GM12878 (cell line): ENCODE data around the gene ZFP28. TPM values are rescaled to one million over a fixed set of nuclear protein-coding genes. Genes with fewer than 3 reads are reported as not detected.

Experiments
- ATAC-seq: fragments of 200-7000 bp; cut with Tn5 transposase; 3 replicates; pipeline ENCODE4 v1.9.1; 2020; ENCODE audit warnings: mild to moderate bottlenecking, moderate library complexity
- BruUV-seq: library from RNA; stranded (reverse); fragments of 400-500 nt; replicated peaks from 2 replicates; lab custom pipeline; 2021; lab: Mats Ljungman, UMichigan
- CTCF ChIA-PET: fragments of 300-600 bp; sonication (Branson Sonifier 250); formaldehyde crosslinking; extraction: SDS; loops from one replicate; lab custom pipeline; 2021; ENCODE audit warnings: inconsistent platforms; lab: Yijun Ruan, JAX
- POLR2A ChIA-PET: fragments of 350-600 bp; formaldehyde crosslinking; extraction: SDS; loops from one replicate; lab custom pipeline; 2021; ENCODE audit warnings: inconsistent platforms; lab: Charles Lee
- RAD21 ChIA-PET: fragments of 300-600 bp; sonication (Branson Sonifier 250); formaldehyde crosslinking; loops from one replicate; lab custom pipeline; 2023; ENCODE audit warnings: antibody characterized with exemption; ENCODE audit not compliant: unreplicated experiment; lab: Charles Lee
- SMC1A ChIA-PET: fragments of 300-600 bp; sonication (Branson Sonifier 250); formaldehyde crosslinking; loops from one replicate; lab custom pipeline; 2023; ENCODE audit not compliant: unreplicated experiment, uncharacterized antibody; lab: Charles Lee
- DNase-seq: peaks from one replicate; pipeline ENCODE4 v3.0.0-alpha.2; 2011; ENCODE audit warnings: low read depth, low spot score
- FAIRE-seq: peaks from 3 replicates; lab custom pipeline; 2011; peaks lifted over from hg19 to GRCh38; lab: Jason Lieb, UNC
- H2AFZ ChIP-seq: 2 replicates; pipeline ENCODE4 v1.6.0; 2011; ENCODE audit warnings: low read depth, low read length, control low read depth; ENCODE audit not compliant: control insufficient read depth
- H3K27ac ChIP-seq: 2 replicates; pipeline ENCODE4 v1.5.1; 2011; ENCODE audit warnings: control low read depth; ENCODE audit not compliant: control insufficient read depth, insufficient read depth
- H3K27me3 ChIP-seq, 2 experiments: replicated peaks in 1 of 2; 2 replicates each; pipeline versions ENCODE4 v1.6.0 to v1.6.1; 2011; ENCODE audit warnings: low read length in 1 of 2; ENCODE audit not compliant: control insufficient read depth in 2 of 2, insufficient read depth in 2 of 2
- H3K36me3 ChIP-seq, 2 experiments: 2 replicates each; pipeline ENCODE4 v1.5.1; 2011; ENCODE audit warnings: low read length in 1 of 2; ENCODE audit not compliant: control insufficient read depth in 2 of 2, insufficient read depth in 2 of 2
- H3K4me1 ChIP-seq: 2 replicates; pipeline ENCODE4 v1.6.1; 2011; ENCODE audit warnings: mild to moderate bottlenecking, low read length, moderate library complexity, mixed read lengths; ENCODE audit not compliant: control insufficient read depth, insufficient read depth
- H3K4me2 ChIP-seq: 2 replicates; pipeline ENCODE4 v1.6.0; 2011; ENCODE audit warnings: control low read depth; ENCODE audit not compliant: control insufficient read depth, insufficient read depth
- H3K4me3 ChIP-seq: fragments of 200-600 bp; sonication (generic); 2 replicates; pipeline ENCODE4 v1.5.1; 2016
- H3K79me2 ChIP-seq: 2 replicates; pipeline ENCODE4 v1.6.0; 2011; ENCODE audit warnings: low read length; ENCODE audit not compliant: control insufficient read depth, insufficient read depth
- H3K9ac ChIP-seq: 2 replicates; pipeline ENCODE4 v1.8.0; 2011; ENCODE audit warnings: low read length, control low read depth, mixed read lengths; ENCODE audit not compliant: control insufficient read depth, insufficient read depth
- H3K9me3 ChIP-seq: replicated peaks from 3 replicates; pipeline ENCODE4 v1.5.1; 2011; ENCODE audit warnings: mild to moderate bottlenecking, low read length; ENCODE audit not compliant: control insufficient read depth, insufficient read depth
- H4K20me1 ChIP-seq: 2 replicates; pipeline ENCODE4 v1.6.0; 2011; ENCODE audit not compliant: control insufficient read depth, insufficient read depth
- CREM ChIP-seq: IDR thresholded peaks from 2 replicates; pipeline ENCODE4 v1.6.1; 2014; ENCODE audit warnings: antibody characterized with exemption, low read depth
- EP300 ChIP-seq, 2 experiments: fragments of 150-350 bp in 1 of 2; IDR thresholded peaks; 2 replicates each; pipeline ENCODE4 v1.6.1; 2011 to 2012; ENCODE audit warnings: low read depth in 2 of 2, low read length in 2 of 2, borderline replicate concordance in 1 of 2, improper control_type of control experiment in 1 of 2, inconsistent platforms in 1 of 2; ENCODE audit not compliant: control insufficient read depth in 1 of 2
- HCFC1 ChIP-seq: fragments of 150-350 bp; IDR thresholded peaks from 2 replicates; pipeline ENCODE4 v1.6.1; 2014; ENCODE audit warnings: low read length
- NFIC ChIP-seq: IDR thresholded peaks from 2 replicates; pipeline ENCODE4 v1.6.1; 2012; ENCODE audit warnings: low read depth, mild to moderate bottlenecking, inconsistent platforms, low read length, moderate library complexity
- PRDM15 ChIP-seq: fragments of 450-650 bp; formaldehyde crosslinking; IDR thresholded peaks from 2 replicates; pipeline ENCODE4 v1.4.0; 2020; ENCODE audit warnings: mild to moderate bottlenecking, moderate library complexity
- SRF ChIP-seq, 2 experiments: IDR thresholded peaks; 2 replicates each; pipeline ENCODE4 v1.6.1; 2011; ENCODE audit warnings: low read depth in 2 of 2, low read length in 2 of 2, mild to moderate bottlenecking in 1 of 2, moderate library complexity in 1 of 2
- TBL1XR1 ChIP-seq: IDR thresholded peaks from 2 replicates; pipeline ENCODE4 v1.6.1; 2012; ENCODE audit warnings: low read depth, low read length, improper control_type of control experiment
- ZBTB33 ChIP-seq: fragments of 450-650 bp; IDR thresholded peaks from 2 replicates; pipeline ENCODE4 v1.6.1; 2017; ENCODE audit warnings: mild to moderate bottlenecking
- ZNF687 ChIP-seq: fragments of 450-650 bp; IDR thresholded peaks from 2 replicates; pipeline ENCODE4 v1.6.1; 2017; ENCODE audit warnings: mild to moderate bottlenecking, moderate library complexity
- WGBS: methylation state at CpG from one replicate; pipeline ENCODE4 v1.1.6; 2016; ENCODE audit warnings: low lambda C conversion rate; ENCODE audit not compliant: insufficient replicate concordance, insufficient coverage; ENCODE audit errors: missing lambda C conversion rate; 5-methylcytosine and 5-hydroxymethylcytosine counted together
- in situ Hi-C: fragments of 300-500 bp; cut with MboI; formaldehyde crosslinking; loops from 9 replicates; pipeline ENCODE4 v1.14.3; 2018; ENCODE audit warnings: mixed read lengths
- intact Hi-C: fragments of 100-400 bp; cut with micrococcal nuclease; formaldehyde crosslinking; loops from one replicate; pipeline ENCODE4 v1.14.2; 2022; ENCODE audit not compliant: unreplicated experiment
- polyA plus RNA-seq, 11 experiments: library from polyadenylated mRNA; depleted of rRNA in 4 of 11; unstranded in 6 of 11; stranded (reverse) in 5 of 11; fragments of >200 nt; fragmentation: Nextera tagmentation in 4 of 11; fragmentation: Illumina TruSeq in 1 of 11; extraction: Ambion mirVana in 4 of 11; extraction: Trizol in 1 of 11; gene quantifications; 1 replicate in 1 of 11; 2 replicates in 10 of 11; pipeline versions ENCODE4 v1.2.1 to v1.2.3, GENCODE V29; 2011 to 2016; ENCODE audit warnings: inconsistent platforms in 2 of 11, missing spikeins in 2 of 11, low read depth in 1 of 11
- total RNA-seq, 4 experiments: library from RNA; depleted of rRNA in 3 of 4; stranded (reverse); fragments of >200 nt in 3 of 4; fragmentation: Illumina TruSeq in 1 of 4; extraction: Trizol in 1 of 4; gene quantifications; 2 replicates each; pipeline versions ENCODE4 v1.2.1 to v1.2.3, GENCODE V29; 2013 to 2021

ZFP28 gene
- total and polyA plus RNA-seq, 10 of the 15 experiments (the other 5 are each of a cell fraction or from before 2014, with no cell fraction given), result 0.01 to 0.13 (median 0.05) TPM; not detected in 2

GRCh38 chr19:56504581-56504980 lies 34.2 kb upstream of the ZFP28 start (continued):
- TF ChIP-seq PRDM15 (CRISPR knock-in tag), result no peak
- no peak for TF ChIP-seq TBL1XR1
- TF ChIP-seq, all 136 proteins: peak for 0

GRCh38 chr19:56507446-56508289 lies 31.1 kb upstream of the ZFP28 start, which contains the start of gene ZNF471:
TSS of gene ZNF471 (plus strand) at chr19:56507855. CDS start at chr19:56511572, 3,717 bp downstream.
- Histone ChIP-seq H3K79me2 (no peaks in the 10 kb centered on the region), H3K27me3 (no peaks in the 10 kb centered on the region), H3K9me3 (peaks cover 5% of the 10 kb centered on the region; the same call in 1 of the 3 replicates), H3K4me3 (no peak within 1 kb of the TSS), H3K4me1 (no peaks in the 10 kb centered on the region), H3K9ac (no peak within 1 kb of the TSS), H3K27ac (no peak within 1 kb of the TSS), H3K36me3 (no peaks in the 10 kb centered on the region), H2AFZ (no peak within 1 kb of the TSS), H4K20me1 (no peaks in the 10 kb centered on the region), H3K4me2 (no peak within 1 kb of the TSS)
- ChIA-PET CTCF (no interaction called here), RAD21 (no interaction called here), SMC1A (no interaction called here), POLR2A (no interaction called here)
- no peak for DNase-seq
- BruUV-seq, result no TSS peak
- TF ChIP-seq SRF (IDR thresholded peaks at IDR 0.05; ENCODE audit: low read depth in 2 of 2, low read length in 2 of 2) (no peak), ZBTB33 (no peak), ZNF687 (no peak), HCFC1 (no peak), NFIC (no peak), CREM (no peak), EP300 (IDR thresholded peaks at IDR 0.05; ENCODE audit: borderline replicate concordance in 1 of 2, control insufficient read depth in 1 of 2, low read depth in 2 of 2, low read length in 2 of 2) (no peak)
- intact Hi-C loops (no loop called here), in situ Hi-C loops (no loop called here)
- 62% methylated on average over 71 of the region's 74 CpGs for WGBS
- ATAC-seq, result no peak
- FAIRE-seq, result no peak
